T47D (cell line): ENCODE measurements around the gene LRP1.

Experiments used
- DNase-seq, 2 experiments: peaks; one replicate each; pipeline versions ENCODE4 v3.0.0 to v3.0.0-alpha.2; 2011 to 2012; ENCODE audit warnings: low read depth in 1 of 2, low spot score in 1 of 2
- JUND ChIP-seq: IDR thresholded peaks from 2 replicates; pipeline ENCODE4 v1.6.1; 2012; ENCODE audit warnings: low read depth
- in situ Hi-C: cut with HindIII; loops from 2 replicates; pipeline ENCODE4 v1.10.0; 2016; ENCODE audit warnings: low sequenced_read_pairs, low pct_unique_long_range_greater_than_20kb

LRP1 gene

DNA sequence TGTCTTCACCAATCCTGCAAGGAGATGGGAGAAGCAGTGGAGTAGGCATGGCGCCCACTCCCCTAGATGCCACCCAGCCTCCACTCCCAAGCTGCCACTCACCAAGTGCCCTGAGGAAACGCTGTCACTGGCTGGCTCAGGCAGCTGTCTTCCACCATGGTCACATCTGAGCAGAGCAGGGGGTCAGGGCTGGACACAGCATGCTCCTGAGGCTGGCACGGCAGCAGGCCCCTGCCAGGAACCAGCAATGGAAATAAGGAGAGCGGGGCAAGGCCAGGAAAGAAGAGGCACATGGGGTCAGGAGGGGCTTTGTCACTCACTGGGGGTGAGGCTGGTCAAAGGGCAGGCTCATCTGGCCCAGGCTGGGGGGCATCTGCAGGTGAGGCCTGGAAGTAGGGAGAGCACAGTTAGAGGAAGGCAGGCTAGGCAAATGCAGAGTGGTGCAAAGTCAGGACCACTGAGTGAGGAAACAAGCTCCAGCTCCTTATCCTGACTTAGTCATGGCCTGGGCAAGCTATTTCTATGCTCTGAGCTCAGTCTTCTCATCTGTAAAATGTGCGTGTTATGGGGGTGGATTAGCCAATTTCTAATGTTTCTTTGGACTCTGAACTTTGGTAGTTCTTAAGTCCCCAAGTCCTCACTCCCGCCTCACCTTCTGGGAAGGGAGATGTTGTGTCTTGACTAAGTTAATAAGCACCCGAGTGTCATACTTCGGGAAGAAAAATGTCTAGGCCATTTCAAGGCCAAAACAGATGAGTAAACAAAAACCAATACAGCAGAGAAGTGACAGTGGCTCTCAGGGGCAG is 31.3 kb upstream of the LRP1 start:
- TF ChIP-seq JUND, result no peak
- in situ Hi-C loops, result no loop called here
- DNase-seq, result no peak

DNA sequence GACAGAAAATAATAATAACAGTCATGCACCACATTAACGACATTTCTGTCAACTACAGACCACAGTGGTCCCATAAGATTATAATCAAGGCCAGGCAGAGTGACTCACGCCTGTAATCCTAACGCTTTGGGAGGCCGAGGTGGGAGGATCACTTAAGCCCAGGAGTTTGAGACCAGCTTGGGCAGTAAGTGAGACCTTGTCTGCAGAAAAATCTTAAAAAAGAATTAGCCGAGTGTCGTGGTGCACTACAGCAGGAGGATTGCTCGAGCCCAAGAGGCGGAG is 30.8 kb upstream of the LRP1 start:
- TF ChIP-seq JUND, result no peak
- in situ Hi-C loops, result no loop called here
- no peak for DNase-seq

DNA sequence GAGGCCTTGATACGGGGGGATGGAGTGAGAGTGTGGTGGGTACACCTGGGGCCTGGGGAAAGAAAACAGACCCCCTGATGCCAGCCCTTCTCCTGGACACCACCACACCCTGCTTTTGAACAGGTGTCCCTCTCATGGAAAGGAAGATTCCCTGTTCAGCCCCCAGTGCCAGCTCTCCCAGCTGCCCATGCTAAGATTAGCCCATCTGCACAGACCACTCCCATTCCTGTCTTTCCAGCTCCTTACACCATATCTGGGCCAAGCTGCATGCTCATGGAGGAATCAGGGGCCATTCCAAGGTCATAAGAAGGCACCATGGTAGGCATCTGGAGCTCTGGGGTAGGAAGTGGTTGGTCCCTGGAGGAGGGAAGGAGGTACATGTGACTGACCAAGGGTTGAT is 29.7 kb upstream of the LRP1 start:
- no peak for DNase-seq
- no peak for TF ChIP-seq JUND
- in situ Hi-C loops, result no loop called here

DNA sequence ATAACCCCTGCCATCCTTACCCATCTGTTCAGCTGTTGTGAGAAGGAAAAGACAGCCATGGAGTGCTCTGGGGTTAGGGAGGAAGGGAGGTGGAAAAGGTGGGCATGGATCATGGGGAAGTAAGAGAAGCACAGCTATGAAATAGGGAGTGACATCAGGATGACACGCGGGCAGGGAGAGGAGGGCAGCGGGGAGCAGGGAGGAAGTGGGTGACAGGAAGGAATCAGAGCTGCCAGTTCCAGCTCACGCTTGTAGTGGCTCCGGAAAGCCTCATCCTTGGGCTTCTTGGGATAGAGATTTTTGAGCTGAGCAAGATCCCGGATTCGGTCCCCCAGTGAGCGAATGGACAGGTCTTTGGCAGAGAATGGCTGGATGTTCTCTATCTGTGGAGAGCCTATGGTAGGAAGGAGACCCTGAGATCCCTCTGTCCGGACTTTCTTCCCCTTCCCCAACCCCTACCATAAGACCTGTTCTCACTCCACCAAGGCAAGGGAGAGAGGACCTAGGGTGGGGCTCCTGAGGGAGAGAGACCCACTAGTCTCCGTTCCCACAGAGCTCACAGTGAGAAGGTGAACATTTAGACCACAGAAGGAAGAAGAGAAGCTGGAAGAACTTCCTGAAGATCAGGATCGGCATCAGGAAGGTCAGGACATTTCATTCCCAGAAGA is 29.1 kb upstream of the LRP1 start:
- in situ Hi-C loops, result no loop called here
- no peak for TF ChIP-seq JUND
- DNase-seq, result no peak

DNA sequence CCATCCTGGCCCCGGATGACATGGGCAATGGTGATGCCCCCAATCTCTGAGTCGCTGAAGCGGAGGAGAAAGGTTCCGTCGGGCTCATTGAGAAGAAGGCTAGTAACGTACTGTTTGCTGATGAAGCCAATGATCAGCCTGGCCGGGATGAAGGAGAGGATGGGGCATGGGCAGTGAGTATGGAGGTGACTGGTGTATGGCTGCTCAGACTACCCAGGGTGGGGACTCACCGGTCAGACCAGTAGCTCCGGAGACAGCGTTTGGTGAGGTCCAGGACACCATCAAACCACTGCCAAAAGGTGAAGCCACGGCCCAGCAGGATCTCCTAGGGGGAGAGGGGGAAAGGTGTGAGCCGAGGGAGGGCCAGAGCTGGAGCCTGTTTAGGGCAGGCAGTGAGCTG is 28.5 kb upstream of the LRP1 start:
- TF ChIP-seq JUND, result no peak
- in situ Hi-C loops, result no loop called here

DNA sequence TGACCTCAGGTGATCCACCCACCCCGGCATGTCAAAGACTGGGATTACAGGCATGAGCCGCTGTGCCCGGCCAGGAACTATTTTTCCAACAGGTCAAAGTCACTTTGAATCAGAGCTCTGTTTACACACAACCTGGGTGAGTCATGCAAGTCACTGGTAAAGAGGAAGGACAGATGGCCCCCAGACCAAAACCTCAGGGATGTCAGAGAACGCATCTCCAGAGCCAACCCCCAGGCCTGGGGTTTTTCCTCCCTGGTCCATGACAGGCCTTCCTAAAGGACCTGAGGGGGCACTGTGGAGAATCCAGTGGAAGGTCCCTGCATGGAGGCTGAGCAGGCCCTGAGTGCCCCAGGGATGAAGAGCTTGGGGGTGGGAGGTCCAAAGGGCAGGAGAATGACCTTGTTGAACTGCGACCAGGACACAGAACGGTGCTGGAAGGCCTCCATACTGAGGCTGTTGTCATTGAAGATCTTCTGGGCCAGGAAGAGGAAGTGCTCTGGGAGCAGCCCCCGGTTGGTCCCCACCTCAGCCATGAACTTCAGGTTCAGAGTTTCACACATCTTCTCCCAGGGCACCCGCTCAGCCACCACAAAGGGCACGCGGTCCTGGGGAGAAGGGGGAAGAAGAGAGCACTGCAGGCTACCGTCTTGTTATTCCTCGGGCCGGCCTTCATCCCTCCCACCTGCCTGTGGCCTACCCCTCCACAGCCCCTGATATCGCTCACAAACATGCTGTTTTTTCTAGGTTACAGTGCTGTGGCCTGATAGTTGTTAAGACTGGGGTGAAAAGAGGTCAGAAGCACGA is 26.2 kb upstream of the LRP1 start:
- TF ChIP-seq JUND, result no peak
- DNase-seq, result no peak
- in situ Hi-C loops, result no loop called here

More for the DNA sequence above, 28.5 kb upstream of the LRP1 start:
- DNase-seq, result no peak

DNA sequence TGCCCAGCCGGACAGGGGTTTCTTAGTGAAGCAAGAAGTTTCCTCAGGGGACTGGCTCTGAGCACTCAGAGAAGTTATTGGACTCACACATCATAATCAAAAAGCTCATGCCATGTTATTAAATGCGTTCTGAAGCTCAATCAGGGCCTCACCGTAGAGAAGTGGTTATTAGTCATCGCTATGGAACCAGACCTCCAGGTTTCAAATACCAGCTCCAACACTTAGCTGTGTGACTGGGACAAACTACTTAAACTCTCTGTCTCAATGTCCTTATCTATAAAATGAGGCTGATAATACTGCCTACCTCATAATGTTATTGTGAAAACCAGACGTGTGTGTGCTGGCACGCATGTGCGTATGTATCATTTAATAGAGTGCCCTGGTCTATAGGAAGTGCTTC is 24.4 kb upstream of the LRP1 start:
- in situ Hi-C loops, result no loop called here
- no peak for DNase-seq
- TF ChIP-seq JUND, result no peak

DNA sequence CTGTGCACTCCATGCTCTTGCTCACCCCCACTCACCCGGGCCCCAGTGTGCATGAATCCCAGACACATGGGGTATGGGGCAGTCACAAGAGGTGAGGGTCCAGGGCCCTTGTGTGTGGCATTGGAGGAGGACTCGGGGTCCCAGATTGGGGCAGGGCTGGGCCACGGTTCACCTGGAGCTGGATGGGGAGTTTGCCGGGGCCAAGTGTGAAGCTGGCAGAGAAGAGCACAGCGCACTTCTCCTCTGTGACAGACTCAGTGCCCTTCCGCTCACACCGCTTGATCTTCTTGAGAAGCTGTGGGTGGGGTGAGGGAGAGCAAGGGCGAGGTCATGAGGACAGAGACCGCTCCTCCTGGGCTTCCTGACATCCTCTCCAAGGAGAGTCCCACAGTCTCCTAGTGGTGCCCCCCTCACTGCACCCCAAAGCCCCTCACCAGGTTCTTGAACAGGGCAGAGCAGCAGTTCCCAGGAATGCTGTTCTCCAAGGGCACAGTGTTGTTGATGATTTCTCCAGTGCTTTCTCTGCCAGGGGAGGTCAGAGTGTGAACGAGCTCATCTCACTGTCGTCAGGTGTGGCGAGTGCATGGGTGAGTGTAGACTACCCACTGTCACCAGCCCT is 23.9 kb upstream of the LRP1 start:
- no peak for DNase-seq
- in situ Hi-C loops, result no loop called here
- no peak for TF ChIP-seq JUND

DNA sequence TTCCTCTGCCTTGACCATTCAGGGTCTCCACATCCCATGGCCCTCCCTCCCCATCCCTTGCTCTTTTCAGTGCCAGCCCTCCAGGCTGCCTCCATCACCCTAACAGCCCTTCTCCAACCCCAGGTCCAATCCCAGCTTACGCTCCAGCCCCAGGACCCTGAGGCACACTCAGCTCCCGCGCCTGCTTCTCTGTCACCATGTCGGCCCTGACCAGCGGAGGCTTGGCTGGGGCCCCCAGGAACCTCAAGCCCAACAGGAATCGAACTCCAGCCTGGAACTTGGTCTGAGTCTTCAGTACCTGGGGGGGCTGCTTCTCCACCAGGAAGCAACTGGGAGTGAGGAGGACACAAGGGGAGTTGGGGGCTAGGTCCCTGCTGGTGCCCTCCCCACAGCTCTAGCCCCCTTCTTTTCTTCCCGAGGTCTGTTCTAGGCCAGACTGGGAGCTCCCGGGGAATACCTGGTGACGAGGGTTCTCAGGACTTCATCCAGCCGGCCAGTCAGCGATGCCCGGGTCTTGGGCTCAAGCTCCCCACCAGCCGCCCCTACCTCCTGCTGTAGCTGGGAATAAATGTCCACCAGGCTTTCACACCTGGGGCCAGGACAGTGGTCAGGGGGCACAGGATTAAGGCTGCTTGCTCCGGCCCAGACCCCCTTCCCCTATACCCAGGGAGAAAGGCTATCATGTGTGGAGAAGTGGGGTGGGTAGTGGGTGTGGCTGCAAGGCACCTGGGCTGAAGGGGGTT is 23.1 kb upstream of the LRP1 start:
- no peak for DNase-seq
- TF ChIP-seq JUND, result no peak
- in situ Hi-C loops, result no loop called here

DNA sequence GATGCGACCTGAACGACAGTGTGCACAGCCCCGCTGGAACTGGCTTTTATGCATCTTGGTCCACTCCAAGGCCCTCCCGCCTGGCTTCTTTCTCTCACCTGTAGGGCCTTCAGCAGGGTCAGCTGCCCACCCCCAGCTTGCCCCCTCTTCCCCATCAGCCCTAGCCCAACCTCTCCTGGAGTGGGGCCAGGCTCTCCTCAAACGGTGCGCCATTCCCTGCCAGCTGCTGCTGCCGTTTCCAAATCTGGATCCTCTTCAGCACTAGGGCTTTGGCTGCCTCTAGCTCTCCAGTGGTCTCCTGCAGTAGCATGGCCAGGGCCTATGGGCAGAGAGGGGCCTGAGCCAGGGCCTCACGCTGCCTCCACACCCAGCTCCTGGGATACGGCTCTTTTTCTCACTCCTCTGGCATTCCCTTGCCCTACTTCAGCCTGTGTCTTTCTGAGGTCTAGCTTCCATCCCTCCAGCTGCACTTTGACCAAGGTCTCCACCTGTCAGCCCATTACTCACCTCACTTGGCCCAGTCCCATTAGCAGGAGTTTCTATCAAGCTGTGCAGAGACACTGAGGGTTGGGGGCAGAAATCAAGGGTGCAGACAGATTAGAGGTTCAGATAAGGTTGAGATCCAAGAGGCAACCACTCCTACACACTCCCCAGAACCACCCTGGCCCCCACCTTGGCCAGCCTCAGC is 22.1 kb upstream of the LRP1 start:
- DNase-seq, result no peak
- in situ Hi-C loops, result no loop called here
- no peak for TF ChIP-seq JUND

DNA sequence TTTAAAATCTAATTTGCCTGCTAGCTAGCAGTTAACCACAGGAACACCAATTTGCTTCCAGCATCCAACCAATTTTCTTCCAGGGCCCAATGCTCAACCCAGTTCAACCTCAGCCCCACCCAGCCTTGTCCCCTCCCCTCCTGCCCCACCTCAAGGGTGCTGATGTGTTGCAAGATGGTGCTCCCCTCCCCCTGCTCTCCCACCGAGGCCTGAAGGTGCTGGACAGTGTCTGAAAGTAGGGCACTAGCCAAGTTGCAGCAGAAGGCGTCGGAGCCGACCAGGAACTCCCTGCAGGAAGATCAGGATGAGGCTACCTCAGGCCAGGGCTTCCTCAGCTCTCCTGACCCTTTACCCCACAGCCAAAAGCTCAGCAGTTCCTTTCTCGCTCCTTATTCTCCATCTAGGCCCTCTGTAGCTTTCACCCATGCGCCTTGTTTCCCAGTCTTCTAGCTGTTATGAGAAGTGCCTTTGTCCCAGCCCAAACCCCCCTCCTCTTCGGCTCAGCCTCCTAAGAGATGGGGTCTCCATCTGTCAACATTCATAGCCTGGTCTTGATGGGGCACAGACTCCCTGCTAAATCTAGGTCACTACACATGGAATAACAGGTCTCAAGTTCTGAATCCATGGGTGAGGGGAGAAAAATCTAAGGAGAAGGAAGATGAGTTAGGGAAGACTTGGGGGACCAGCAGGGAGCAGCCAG is 20.7 kb upstream of the LRP1 start:
- no peak for TF ChIP-seq JUND
- in situ Hi-C loops, result no loop called here
- DNase-seq, result no peak
